ENCODE measurements around the gene INTS7. TPM values are rescaled to one million over a fixed set of nuclear protein-coding genes. Genes with fewer than 3 reads are reported as not detected.
A peak's percentile ranks its signal among the peaks of the same experiment; 100 is the strongest.

The INTS7 gene
- total RNA-seq, 5 donors from 2014 or later (not counting 1 experiment from before 2014, with no cell fraction given) = 8.5 to 12.2 (median 8.8) TPM

GRCh38 chr1:211978596-211978995 lies 56.8 kb downstream of the INTS7 start:
- CTCF ChIA-PET = no interaction called here
- DNase-seq (no peak), ATAC-seq (replicated peaks in 1 of 4) (no peak)
- Mint-ChIP-seq H3K27me3 (no peaks in the 10 kb centered on the region), H3K4me3 (no peak overlapping the region), H3K9me3 (no peaks in the 10 kb centered on the region), H3K27ac (no peak overlapping the region), H3K36me3 (peaks cover 71% of the 10 kb centered on the region), H3K4me1 (no peaks in the 10 kb centered on the region)
- POLR2A ChIA-PET = no interaction called here
- Histone ChIP-seq H3K4me3 (ENCODE audit: control insufficient read depth in 1 of 2, extremely low read depth in 1 of 2, low read length in 1 of 2) (no peak overlapping the region), H3K36me3 (ENCODE audit: control insufficient read depth in 2 of 2, extremely low read depth in 1 of 2, insufficient read depth in 1 of 2, low read length in 1 of 2) (peaks cover 0 to 33% of the 10 kb centered on the region in 2 donors), H3K27me3 (replicated peaks in 1 of 2; ENCODE audit: control insufficient read depth in 2 of 2, extremely low read depth in 1 of 2, insufficient read depth in 2 of 2, low read length in 1 of 2) (no peaks in the 10 kb centered on the region), H3K4me1 (ENCODE audit: control insufficient read depth in 1 of 2, extremely low read depth in 1 of 2, insufficient read depth in 2 of 2, low read length in 2 of 2) (no peaks in the 10 kb centered on the region), H3K27ac (ENCODE audit: low read length) (no peak overlapping the region), H3K9me3 (no peaks in the 10 kb centered on the region)
- no CpG with 5 or more reads among the region's 4 CpGs for WGBS (ENCODE audit: insufficient coverage)

DNA sequence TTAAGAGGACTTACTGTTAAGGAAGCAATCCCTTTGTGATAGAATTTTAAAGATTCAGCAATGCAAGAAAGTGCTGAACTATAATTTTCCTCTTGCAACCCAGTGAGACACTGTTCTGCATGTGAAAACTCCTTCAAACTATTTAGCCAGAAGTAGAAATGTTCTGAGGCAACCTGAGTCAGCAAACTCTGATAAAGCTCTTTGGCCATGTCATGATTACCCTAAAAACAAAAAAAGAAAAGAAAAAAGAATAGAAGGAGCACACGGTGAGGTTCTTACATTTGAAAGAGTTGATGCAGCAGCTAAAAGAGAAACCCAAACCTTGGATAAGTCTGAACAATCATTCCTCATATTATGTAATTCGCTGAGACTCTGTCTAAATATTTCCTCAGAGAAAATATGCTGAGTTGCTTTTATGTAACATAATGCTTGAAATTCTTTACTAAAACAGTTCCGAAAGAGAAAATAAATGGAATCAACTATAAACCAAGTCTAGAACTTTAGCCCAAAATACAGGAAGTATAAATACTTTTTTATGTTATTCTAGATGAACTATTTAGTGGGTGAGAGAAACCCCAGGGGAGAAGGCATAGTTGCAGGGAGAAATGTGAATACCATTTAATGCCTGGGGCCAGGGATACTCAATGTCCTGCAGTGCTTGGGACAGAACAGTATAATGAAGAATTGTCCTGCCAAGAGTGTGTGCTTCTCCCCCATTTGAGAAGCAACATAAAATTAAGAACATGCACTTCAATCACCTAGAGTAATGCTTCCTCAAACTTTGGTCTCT lies 60.0 kb downstream of the INTS7 start:
- Histone ChIP-seq H3K27me3 (replicated peaks in 1 of 2; ENCODE audit: control insufficient read depth in 2 of 2, extremely low read depth in 1 of 2, insufficient read depth in 2 of 2, low read length in 1 of 2) (no peaks in the 10 kb centered on the region), H3K36me3 (ENCODE audit: control insufficient read depth in 2 of 2, extremely low read depth in 1 of 2, insufficient read depth in 1 of 2, low read length in 1 of 2) (peaks cover 0 to 32% of the 10 kb centered on the region in 2 donors), H3K27ac (ENCODE audit: low read length) (no peak overlapping the region), H3K4me1 (ENCODE audit: control insufficient read depth in 1 of 2, extremely low read depth in 1 of 2, insufficient read depth in 2 of 2, low read length in 2 of 2) (no peaks in the 10 kb centered on the region), H3K4me3 (ENCODE audit: control insufficient read depth in 1 of 2, extremely low read depth in 1 of 2, low read length in 1 of 2) (no peak overlapping the region), H3K9me3 (no peaks in the 10 kb centered on the region)
- DNase-seq (no peak), ATAC-seq (replicated peaks in 1 of 4) (no peak)
- no peaks in the 10 kb centered on the region for H3K9me3 Mint-ChIP-seq
- CTCF ChIA-PET = interaction anchor here in 1 of 2 donors (0.6 kb wide), 1 partner anchor 763 kb away, joined by 3 read pairs; no protein-coding TSS in a partner anchor
- peak overlapping the region; percentile 30 to 36 for H3K27ac Mint-ChIP-seq
- POLR2A ChIA-PET = no interaction called here
- whole genome bisulfite sequencing (ENCODE audit: insufficient coverage) = no CpG with 5 or more reads among the region's 3 CpGs
- no peaks in the 10 kb centered on the region for H3K27me3 Mint-ChIP-seq
- H3K36me3 Mint-ChIP-seq = peaks cover 51% of the 10 kb centered on the region
- H3K4me3 Mint-ChIP-seq = no peak overlapping the region
- no peaks in the 10 kb centered on the region for H3K4me1 Mint-ChIP-seq

DNA sequence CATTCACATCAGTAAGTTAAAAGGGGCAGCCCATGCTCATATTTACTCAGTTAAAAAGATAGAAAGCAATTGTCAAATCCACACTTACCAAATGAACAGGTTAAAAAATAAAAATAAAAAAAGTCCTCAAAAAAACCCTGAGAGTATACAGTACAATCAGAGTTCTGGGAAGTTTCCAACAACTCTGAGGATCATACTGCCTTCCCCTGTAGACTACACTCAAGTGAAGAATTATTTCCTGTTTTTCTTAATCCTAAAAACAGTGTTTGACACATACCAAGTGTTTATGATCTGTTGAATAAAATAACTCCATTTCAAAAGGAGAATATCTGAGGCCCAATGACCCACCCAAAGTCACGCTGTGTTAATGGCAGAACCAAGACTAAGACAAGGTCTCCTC lies 61.8 kb downstream of the INTS7 start:
- no peak overlapping the region for H3K4me3 Mint-ChIP-seq
- H3K9me3 Mint-ChIP-seq = no peaks in the 10 kb centered on the region
- H3K9me3 ChIP-seq = no peaks in the 10 kb centered on the region
- H3K27ac ChIP-seq (ENCODE audit: low read length) = no peak overlapping the region
- H3K4me3 ChIP-seq (ENCODE audit: control insufficient read depth in 1 of 2, extremely low read depth in 1 of 2, low read length in 1 of 2) = no peak overlapping the region
- WGBS (ENCODE audit: insufficient coverage) = no CpG with 5 or more reads among the region's 1 CpG
- H3K27ac Mint-ChIP-seq = no peak overlapping the region
- H3K4me1 ChIP-seq (ENCODE audit: control insufficient read depth in 1 of 2, extremely low read depth in 1 of 2, insufficient read depth in 2 of 2, low read length in 2 of 2) = no peaks in the 10 kb centered on the region
- ChIA-PET POLR2A (no interaction called here), CTCF (no interaction called here)
- H3K27me3 Mint-ChIP-seq = no peaks in the 10 kb centered on the region
- H3K27me3 ChIP-seq (replicated peaks in 1 of 2; ENCODE audit: control insufficient read depth in 2 of 2, extremely low read depth in 1 of 2, insufficient read depth in 2 of 2, low read length in 1 of 2) = no peaks in the 10 kb centered on the region
- peaks cover 0 to 24% of the 10 kb centered on the region in 2 donors for H3K36me3 ChIP-seq (ENCODE audit: control insufficient read depth in 2 of 2, extremely low read depth in 1 of 2, insufficient read depth in 1 of 2, low read length in 1 of 2)
- peaks cover 39% of the 10 kb centered on the region for H3K36me3 Mint-ChIP-seq
- H3K4me1 Mint-ChIP-seq = no peaks in the 10 kb centered on the region
- no peak for DNase-seq
- no peak for ATAC-seq (replicated peaks in 1 of 4)

DNA sequence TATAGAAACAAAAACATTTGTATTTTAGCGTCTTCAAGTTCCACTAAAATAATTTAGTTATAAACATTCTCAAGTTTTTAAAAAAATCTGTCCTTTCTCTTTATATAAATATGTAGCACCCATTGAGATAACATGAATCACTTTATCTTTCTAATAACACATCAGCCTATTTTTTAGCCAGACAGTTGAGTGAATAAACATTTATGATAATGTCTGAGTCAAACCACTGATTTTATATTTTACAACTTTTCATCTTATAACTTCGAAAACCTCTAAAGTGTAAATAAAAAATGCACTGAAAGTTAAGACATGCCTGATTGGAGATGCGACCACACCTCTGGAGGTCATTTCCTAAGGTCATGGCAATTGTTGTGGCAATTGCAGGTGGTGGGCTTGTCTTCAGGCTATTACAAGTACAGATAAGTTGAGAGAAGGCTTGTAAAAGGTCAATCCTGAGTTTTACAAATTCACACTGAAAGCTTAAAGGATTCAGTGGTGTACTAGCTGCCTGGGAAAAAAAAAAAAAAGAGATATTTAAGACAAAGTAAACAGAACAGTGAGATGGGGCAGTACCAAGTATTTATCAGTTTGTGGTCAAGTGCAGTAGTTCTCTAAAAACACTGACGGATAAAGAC lies 67.0 kb downstream of the INTS7 start:
- H3K27me3 ChIP-seq (replicated peaks in 1 of 2; ENCODE audit: control insufficient read depth in 2 of 2, extremely low read depth in 1 of 2, insufficient read depth in 2 of 2, low read length in 1 of 2) = no peaks in the 10 kb centered on the region
- H3K27me3 Mint-ChIP-seq = no peaks in the 10 kb centered on the region
- peaks cover 0 to 17% of the 10 kb centered on the region in 2 donors for H3K36me3 ChIP-seq (ENCODE audit: control insufficient read depth in 2 of 2, extremely low read depth in 1 of 2, insufficient read depth in 1 of 2, low read length in 1 of 2)
- H3K9me3 Mint-ChIP-seq = peaks cover 0 to 5% (median 0%) of the 10 kb centered on the region in 3 donors
- no peaks in the 10 kb centered on the region for H3K4me1 ChIP-seq (ENCODE audit: control insufficient read depth in 1 of 2, extremely low read depth in 1 of 2, insufficient read depth in 2 of 2, low read length in 2 of 2)
- no peaks in the 10 kb centered on the region for H3K9me3 ChIP-seq
- H3K27ac Mint-ChIP-seq = no peak overlapping the region
- no peak overlapping the region for H3K4me3 ChIP-seq (ENCODE audit: control insufficient read depth in 1 of 2, extremely low read depth in 1 of 2, low read length in 1 of 2)
- 100% methylated on average over 1 of the region's 4 CpGs for WGBS (ENCODE audit: insufficient coverage)
- no peak overlapping the region for H3K4me3 Mint-ChIP-seq
- ATAC-seq (replicated peaks in 1 of 4) (no peak), DNase-seq (no peak)
- ChIA-PET CTCF (no interaction called here), POLR2A (no interaction called here)
- H3K36me3 Mint-ChIP-seq = peaks cover 42% of the 10 kb centered on the region
- H3K27ac ChIP-seq (ENCODE audit: low read length) = no peak overlapping the region
- H3K4me1 Mint-ChIP-seq = no peaks in the 10 kb centered on the region

DNA sequence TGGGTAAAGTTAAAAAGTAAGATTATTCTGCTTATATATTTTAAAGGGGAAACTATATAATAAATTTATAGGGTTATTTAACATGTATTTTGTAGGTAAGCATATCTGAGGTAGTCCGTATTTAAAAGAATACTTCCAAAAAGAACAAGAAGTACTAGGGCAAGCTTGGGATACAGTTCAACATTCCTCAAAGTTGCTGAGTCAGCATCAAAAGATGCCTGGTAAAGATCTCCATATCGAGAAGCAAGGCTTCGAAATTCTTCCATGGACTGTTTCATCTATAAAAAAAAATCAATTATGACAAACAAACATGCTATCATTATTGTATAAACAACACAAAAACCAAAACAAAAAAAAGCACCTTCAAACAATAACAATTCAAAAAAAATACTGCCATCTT lies 67.7 kb downstream of the INTS7 start:
- CTCF ChIA-PET = no interaction called here
- DNase-seq (no peak), ATAC-seq (replicated peaks in 1 of 4) (no peak)
- Histone ChIP-seq H3K27ac (ENCODE audit: low read length) (no peak overlapping the region), H3K4me1 (ENCODE audit: control insufficient read depth in 1 of 2, extremely low read depth in 1 of 2, insufficient read depth in 2 of 2, low read length in 2 of 2) (no peaks in the 10 kb centered on the region), H3K4me3 (ENCODE audit: control insufficient read depth in 1 of 2, extremely low read depth in 1 of 2, low read length in 1 of 2) (no peak overlapping the region), H3K9me3 (no peaks in the 10 kb centered on the region), H3K36me3 (ENCODE audit: control insufficient read depth in 2 of 2, extremely low read depth in 1 of 2, insufficient read depth in 1 of 2, low read length in 1 of 2) (peaks cover 0 to 17% of the 10 kb centered on the region in 2 donors), H3K27me3 (replicated peaks in 1 of 2; ENCODE audit: control insufficient read depth in 2 of 2, extremely low read depth in 1 of 2, insufficient read depth in 2 of 2, low read length in 1 of 2) (no peaks in the 10 kb centered on the region)
- H3K9me3 Mint-ChIP-seq = peaks cover 0 to 5% (median 0%) of the 10 kb centered on the region in 3 donors
- no peaks in the 10 kb centered on the region for H3K27me3 Mint-ChIP-seq
- no peak overlapping the region for H3K4me3 Mint-ChIP-seq
- no peak overlapping the region for H3K27ac Mint-ChIP-seq
- peaks cover 48% of the 10 kb centered on the region for H3K36me3 Mint-ChIP-seq
- no CpG with 5 or more reads among the region's 3 CpGs for WGBS (ENCODE audit: insufficient coverage)
- POLR2A ChIA-PET = no interaction called here
- H3K4me1 Mint-ChIP-seq = no peaks in the 10 kb centered on the region

DNA sequence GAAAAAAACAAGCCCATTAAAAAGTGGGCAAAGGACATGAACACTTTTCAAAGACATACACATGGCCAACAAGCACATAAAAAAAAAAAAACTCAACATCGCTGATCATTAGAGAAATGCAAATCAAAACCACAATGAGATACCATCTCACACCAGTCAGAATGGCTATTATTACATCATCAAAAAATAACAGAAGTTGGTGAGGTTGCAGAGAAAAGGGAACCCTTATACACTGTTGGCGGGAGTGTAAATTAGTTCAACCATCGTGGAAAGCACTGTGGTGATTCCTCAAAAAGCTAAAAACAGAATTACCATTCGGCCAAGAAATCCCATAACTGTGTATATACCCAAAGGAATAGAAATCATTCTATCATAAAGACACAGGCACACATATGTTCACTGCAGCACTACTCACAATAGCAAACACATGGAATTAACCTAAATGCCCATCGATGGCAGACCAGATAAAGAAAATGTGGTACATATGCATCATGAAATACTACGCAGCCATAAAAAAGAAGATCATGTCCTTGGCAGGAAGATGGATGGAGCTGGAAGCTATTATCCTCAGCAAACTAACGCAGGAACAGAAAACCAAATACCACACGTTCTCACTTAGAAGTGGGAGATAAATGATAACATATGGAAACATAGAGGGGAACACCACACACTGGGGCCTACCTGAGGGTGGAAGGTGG lies 70.1 kb downstream of the INTS7 start:
- no peaks in the 10 kb centered on the region for H3K27me3 Mint-ChIP-seq
- ChIA-PET CTCF (no interaction called here), POLR2A (no interaction called here)
- H3K9me3 ChIP-seq = no peaks in the 10 kb centered on the region
- H3K4me1 ChIP-seq (ENCODE audit: control insufficient read depth in 1 of 2, extremely low read depth in 1 of 2, insufficient read depth in 2 of 2, low read length in 2 of 2) = no peaks in the 10 kb centered on the region
- no peak overlapping the region for H3K4me3 Mint-ChIP-seq
- H3K36me3 Mint-ChIP-seq = peaks cover 66% of the 10 kb centered on the region
- no peaks in the 10 kb centered on the region for H3K27me3 ChIP-seq (replicated peaks in 1 of 2; ENCODE audit: control insufficient read depth in 2 of 2, extremely low read depth in 1 of 2, insufficient read depth in 2 of 2, low read length in 1 of 2)
- 83% methylated on average over 3 of the region's 8 CpGs for WGBS (ENCODE audit: insufficient coverage)
- H3K27ac Mint-ChIP-seq = no peak overlapping the region
- no peak overlapping the region for H3K27ac ChIP-seq (ENCODE audit: low read length)
- H3K9me3 Mint-ChIP-seq = peaks cover 0 to 5% (median 0%) of the 10 kb centered on the region in 3 donors
- ATAC-seq (replicated peaks in 1 of 4) (no peak), DNase-seq (no peak)
- no peak overlapping the region for H3K4me3 ChIP-seq (ENCODE audit: control insufficient read depth in 1 of 2, extremely low read depth in 1 of 2, low read length in 1 of 2)
- no peaks in the 10 kb centered on the region for H3K4me1 Mint-ChIP-seq
- H3K36me3 ChIP-seq (ENCODE audit: control insufficient read depth in 2 of 2, extremely low read depth in 1 of 2, insufficient read depth in 1 of 2, low read length in 1 of 2) = peaks cover 0 to 20% of the 10 kb centered on the region in 2 donors
